H1 (cell line): Measurements from ENCODE around the gene ACTR1A. TPM values are rescaled to one million over a fixed set of nuclear protein-coding genes. Genes with fewer than 3 reads are reported as not detected.

Experiments used
- CTBP2 ChIP-seq: IDR thresholded peaks from 2 replicates; pipeline ENCODE4 v1.7.0; 2011; ENCODE audit warnings: borderline replicate concordance, mild to moderate bottlenecking, moderate library complexity, mixed read lengths, low read length; ENCODE audit not compliant: insufficient read depth, insufficient read length
- EP300 ChIP-seq, 2 experiments: IDR thresholded peaks; 1 replicate in 1 of 2; 2 replicates in 1 of 2; pipeline ENCODE4 v1.6.1; 2011 to 2012; ENCODE audit warnings: low read depth in 2 of 2, low read length in 2 of 2, mild to moderate bottlenecking in 2 of 2, borderline replicate concordance in 1 of 2, inconsistent platforms in 1 of 2, moderate library complexity in 1 of 2
- FOSL1 ChIP-seq: IDR thresholded peaks from 2 replicates; pipeline ENCODE4 v1.6.1; 2011; ENCODE audit warnings: mild to moderate bottlenecking, low read depth, low read length, moderate library complexity; ENCODE audit not compliant: insufficient read depth
- HDAC2 ChIP-seq, 2 experiments: fragments of 300-600 bp in 1 of 2; sonication (generic) in 1 of 2; IDR thresholded peaks; 2 replicates each; pipeline ENCODE4 v1.6.1; 2011 to 2012; ENCODE audit warnings: low read depth in 2 of 2, low read length in 2 of 2, mild to moderate bottlenecking in 2 of 2, moderate library complexity in 2 of 2, borderline replicate concordance in 1 of 2, inconsistent platforms in 1 of 2
- POLR2AphosphoS5 ChIP-seq: IDR thresholded peaks from 2 replicates; pipeline ENCODE4 v1.6.1; 2011; ENCODE audit warnings: low read depth, low read length
- RNF2 ChIP-seq: fragments of 200-900, 300-1000 bp; sonication (generic); IDR thresholded peaks from 2 replicates; pipeline ENCODE4 v1.7.1; 2016; ENCODE audit warnings: borderline replicate concordance, low read depth, mild to moderate bottlenecking, antibody characterized with exemption, low read length; ENCODE audit not compliant: poor library complexity, severe bottlenecking; ENCODE audit errors: missing control alignments
- SP2 ChIP-seq: IDR thresholded peaks from 2 replicates; pipeline ENCODE4 v1.6.1; 2012; ENCODE audit warnings: mild to moderate bottlenecking, low read length, inconsistent platforms
- polyA plus RNA-seq, 7 experiments: library from polyadenylated mRNA; depleted of rRNA in 3 of 7; stranded (reverse) in 5 of 7; unstranded in 2 of 7; fragments of >200 nt in 5 of 7; fragments of 200-250 nt in 2 of 7; gene quantifications; 1 replicate in 5 of 7; 2 replicates in 1 of 7; 4 replicates in 1 of 7; pipeline versions ENCODE4 v1.2.1 to v1.2.3, GENCODE V29; 2011 to 2013; ENCODE audit warnings: missing spikeins in 2 of 7, mixed read lengths in 2 of 7
- total RNA-seq: library from RNA; stranded (reverse); fragmentation: NEBNext Ultra II Directional; extraction: Animal tissue kit (Norgen Biotek cat#: 25700); gene quantifications from 2 replicates; pipeline ENCODE4 v1.2.1, GENCODE V29; 2021

The ACTR1A gene
- total and polyA plus RNA-seq, 2 of the 8 experiments (the other 6 are each of a cell fraction or from before 2014, with no cell fraction given), result 78.6 to 86.3 TPM

- TF ChIP-seq CTBP2 (no peak), EP300 (IDR thresholded peaks at IDR 0.05; ENCODE audit: borderline replicate concordance in 1 of 2, low read depth in 2 of 2, low read length in 2 of 2) (no peak), POLR2AphosphoS5 (no peak), FOSL1 (no peak), SP2 (no peak), RNF2 (no peak), HDAC2 (IDR thresholded peaks at IDR 0.05; ENCODE audit: borderline replicate concordance in 1 of 2, low read depth in 2 of 2, low read length in 2 of 2) (no peak)
Measured at GRCh38 chr10:102491136-102491535, 11.4 kb downstream of the ACTR1A start (continued).
